ENCODE results near the gene UCK2.

DNA sequence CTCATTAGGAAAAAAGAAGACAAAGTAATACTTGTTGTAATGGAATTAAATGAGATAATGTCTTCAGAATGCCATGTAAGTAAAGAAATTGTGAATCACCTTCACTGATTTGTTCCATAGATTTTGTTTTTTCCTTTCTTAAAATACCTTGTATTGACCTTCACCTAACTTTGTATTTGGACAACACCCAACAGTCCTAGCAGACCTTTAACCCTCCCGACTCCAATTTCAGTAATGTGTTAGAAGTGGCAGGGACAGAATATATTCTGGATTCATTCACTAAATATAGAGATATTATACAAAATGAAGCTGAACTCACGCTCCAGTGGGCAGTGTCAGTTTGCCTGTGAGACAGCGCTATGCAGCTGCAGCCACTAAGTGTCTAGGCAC lies 57.9 kb downstream of the UCK2 start:
- TF ChIP-seq, protein P1, sequence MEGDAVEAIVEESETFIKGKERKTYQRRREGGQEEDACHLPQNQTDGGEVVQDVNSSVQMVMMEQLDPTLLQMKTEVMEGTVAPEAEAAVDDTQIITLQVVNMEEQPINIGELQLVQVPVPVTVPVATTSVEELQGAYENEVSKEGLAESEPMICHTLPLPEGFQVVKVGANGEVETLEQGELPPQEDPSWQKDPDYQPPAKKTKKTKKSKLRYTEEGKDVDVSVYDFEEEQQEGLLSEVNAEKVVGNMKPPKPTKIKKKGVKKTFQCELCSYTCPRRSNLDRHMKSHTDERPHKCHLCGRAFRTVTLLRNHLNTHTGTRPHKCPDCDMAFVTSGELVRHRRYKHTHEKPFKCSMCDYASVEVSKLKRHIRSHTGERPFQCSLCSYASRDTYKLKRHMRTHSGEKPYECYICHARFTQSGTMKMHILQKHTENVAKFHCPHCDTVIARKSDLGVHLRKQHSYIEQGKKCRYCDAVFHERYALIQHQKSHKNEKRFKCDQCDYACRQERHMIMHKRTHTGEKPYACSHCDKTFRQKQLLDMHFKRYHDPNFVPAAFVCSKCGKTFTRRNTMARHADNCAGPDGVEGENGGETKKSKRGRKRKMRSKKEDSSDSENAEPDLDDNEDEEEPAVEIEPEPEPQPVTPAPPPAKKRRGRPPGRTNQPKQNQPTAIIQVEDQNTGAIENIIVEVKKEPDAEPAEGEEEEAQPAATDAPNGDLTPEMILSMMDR (IDR thresholded peaks at IDR 0.05; ENCODE audit: extremely low read depth in 1 of 2, insufficient read depth in 1 of 2, low read depth in 1 of 2, low read length in 2 of 2) = no peak
- TF ChIP-seq EZH2 (IDR thresholded peaks at IDR 0.05; ENCODE audit: borderline replicate concordance, low read depth, low read length, severe bottlenecking) = no peak
